Stimulated activated CD8-positive, alpha-beta memory T cell treated with anti-CD3 and anti-CD28 coated beads, Interleukin-15, amount 100 ng/mL, for 48 hours (primary cell): Measurements from ENCODE around the gene GRM2.
"Not testable (repeated sequence)": the region's sequence is repeated elsewhere in the genome, so short reads cannot be mapped to it uniquely, and the experiment has no call there.

Source experiments
- DNase-seq, 2 donors: peaks; one replicate each; pipeline ENCODE4 v3.0.0-alpha.2; 2020; ENCODE audit warnings: low read depth in 2 of 2

The GRM2 gene

GRCh38 chr3:51722362-51722761 lies 15.5 kb downstream of the GRM2 start:
- no peak for DNase-seq

- no peak for DNase-seq
Measured at GRCh38 chr3:51727500-51727899, 20.6 kb downstream of the GRM2 start.

DNA sequence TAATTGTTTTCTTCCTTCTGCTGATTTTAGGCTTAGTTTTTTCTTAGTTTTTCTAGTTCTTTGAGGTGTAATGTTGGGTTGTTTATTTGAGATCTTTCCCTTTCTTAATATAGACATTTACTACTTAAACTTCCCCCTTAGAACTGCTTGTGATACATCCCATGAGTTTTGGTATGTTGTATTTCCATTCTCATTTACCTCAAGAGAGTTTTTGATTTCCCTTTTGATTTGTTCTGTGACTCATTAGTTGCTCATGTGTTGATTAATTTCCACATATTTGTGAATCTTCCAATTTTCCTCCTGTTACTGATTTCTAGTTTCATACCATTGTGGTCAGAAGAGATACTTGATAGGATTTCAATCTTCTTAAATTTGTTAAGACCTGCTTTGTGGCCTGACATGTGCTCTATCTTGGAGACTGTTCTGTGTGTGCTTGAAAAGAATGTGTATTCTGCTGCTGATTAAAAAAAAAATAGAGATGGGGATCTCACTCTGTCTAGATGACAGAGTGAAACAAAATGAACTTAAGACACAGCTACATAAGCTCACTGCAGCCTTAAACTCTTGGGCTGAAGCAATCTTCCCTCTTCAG lies 22.3 kb downstream of the GRM2 start:
- no peak for DNase-seq

DNA sequence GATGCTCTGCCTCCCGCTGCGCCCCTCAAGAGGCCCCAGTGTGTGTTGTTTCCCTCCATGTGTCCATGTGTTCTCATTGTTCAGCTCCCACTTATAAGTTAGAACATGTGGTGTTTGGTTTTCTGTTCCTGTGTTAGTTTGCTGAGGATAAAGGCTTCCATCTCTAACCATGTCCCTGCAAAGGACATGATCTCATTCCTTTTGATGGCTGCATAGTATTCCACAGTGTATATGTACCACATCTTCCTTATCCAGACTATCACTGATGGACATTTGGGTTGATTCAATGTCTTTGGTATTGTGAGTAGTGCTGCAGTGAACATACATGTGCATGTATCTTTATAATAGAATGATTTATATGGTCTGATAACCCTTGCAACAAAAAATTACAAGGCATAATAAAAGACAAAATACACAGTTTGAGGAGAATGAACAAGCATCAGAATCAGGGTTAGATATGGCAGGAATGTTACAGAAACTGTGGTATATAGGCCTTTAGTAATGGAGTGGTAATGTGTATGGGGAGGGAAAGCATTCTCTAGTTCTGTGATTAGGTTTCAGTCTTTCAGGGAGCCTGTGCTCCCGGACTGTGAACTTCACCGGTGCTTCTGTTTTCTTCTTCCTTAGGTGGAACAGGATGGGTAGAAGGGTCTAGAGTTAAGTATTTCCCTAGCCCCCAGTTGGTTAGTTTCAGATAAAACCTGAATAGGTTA lies 27.1 kb downstream of the GRM2 start:
- no peak for DNase-seq

- DNase-seq: peak in 1 of 2 donors; percentile 41
Measured at GRCh38 chr3:51734572-51734907, 27.7 kb downstream of the GRM2 start.

- DNase-seq: no peak
Measured at GRCh38 chr3:51735039-51735438, 28.2 kb downstream of the GRM2 start.

DNA sequence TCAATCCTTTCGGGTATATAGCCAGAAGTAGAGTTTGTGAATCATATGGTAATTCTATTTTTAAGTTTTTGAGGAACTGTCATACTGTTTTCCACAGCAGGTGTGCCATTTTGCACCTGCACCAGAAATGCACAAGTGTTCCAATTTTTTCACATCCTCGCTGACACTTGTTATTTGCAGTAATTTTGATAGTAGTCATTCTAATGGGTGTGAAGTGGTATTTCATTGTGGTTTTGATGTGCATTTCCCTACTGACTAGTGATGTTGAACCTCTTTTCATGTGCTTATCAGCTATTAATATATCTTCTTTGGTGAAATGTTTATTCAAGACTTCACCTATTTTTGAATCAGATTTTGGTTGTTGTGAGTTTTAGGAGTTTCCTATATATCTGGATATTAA lies 29.1 kb downstream of the GRM2 start:
- DNase-seq: no peak

DNA sequence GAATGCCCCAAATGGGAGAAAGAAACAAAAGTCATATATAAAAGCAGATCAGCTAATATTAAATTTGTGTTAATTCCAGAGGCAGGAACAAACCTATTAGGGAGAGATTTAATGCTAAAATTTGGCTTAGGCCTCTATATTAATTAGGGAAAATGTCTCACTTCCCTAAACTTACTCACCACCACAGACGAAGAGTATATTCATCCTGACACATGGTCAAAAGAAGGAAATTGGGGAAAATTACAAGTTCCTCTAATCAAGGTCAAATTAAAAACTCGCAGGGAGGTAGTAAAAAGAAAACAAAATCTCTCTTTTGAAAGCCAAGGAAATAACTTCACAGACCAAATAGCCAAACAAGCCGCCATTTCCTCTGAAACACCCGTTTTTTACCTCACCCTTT lies 32.2 kb downstream of the GRM2 start:
- no peak for DNase-seq

DNA sequence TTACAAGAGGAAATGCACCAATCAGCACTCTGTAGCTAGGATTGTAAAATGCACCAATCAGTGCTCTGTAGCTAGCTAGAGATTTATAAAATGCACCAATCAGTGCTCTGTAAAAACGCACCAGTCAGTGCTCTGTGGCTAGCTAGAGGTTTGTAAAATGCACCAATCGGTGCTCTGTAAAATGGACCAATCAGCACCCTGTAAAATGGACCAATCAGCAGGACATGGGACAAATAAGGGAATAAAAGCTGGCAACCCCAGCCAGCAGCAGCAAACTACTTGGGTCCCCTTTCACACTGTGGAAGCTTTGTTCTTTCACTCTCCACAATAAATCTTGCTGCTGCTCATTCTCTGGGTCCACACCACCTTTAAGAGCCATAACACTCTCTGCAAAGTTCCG lies 35.5 kb downstream of the GRM2 start:
- DNase-seq: not testable (repeated sequence)

- DNase-seq: not testable (repeated sequence)
Measured at GRCh38 chr3:51742978-51743377, 36.1 kb downstream of the GRM2 start.

DNA sequence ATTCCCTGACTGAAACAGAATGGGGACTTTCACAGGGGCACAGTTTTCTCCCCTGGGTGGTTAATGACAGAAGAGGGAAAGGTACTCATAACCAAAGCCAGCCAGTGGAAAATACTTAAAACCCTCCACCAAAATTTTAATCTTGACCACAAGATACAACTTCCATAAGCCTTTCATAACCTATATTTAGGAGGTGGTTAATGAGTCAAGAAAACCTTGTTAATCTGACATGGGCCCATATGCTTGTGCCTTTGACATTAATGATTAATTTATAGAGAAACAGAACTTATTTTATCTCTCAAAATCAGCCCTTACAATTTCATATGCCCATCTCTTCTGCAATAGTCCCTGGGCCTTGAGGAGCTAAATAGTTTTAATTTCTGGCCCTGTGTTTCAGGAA lies 41.0 kb downstream of the GRM2 start:
- DNase-seq: no peak

DNA sequence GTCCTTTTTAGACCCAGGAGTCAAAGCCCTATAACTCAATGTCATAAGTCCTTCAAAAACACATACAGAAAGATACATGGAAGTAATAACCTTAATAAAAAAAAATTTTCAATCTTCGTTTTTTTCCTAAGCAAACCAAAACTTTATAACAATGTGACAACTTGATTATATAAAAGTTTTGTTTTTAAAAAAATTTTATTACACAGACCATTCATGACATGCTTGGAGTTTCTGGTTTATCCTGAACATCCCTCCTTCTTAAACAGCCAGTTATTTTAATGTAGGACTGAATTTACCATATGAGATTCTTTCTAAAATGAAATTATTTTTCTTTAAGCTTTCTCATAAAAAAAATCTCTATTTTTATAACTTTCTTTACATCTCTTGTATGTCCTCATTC lies 41.5 kb downstream of the GRM2 start:
- no peak for DNase-seq

DNA sequence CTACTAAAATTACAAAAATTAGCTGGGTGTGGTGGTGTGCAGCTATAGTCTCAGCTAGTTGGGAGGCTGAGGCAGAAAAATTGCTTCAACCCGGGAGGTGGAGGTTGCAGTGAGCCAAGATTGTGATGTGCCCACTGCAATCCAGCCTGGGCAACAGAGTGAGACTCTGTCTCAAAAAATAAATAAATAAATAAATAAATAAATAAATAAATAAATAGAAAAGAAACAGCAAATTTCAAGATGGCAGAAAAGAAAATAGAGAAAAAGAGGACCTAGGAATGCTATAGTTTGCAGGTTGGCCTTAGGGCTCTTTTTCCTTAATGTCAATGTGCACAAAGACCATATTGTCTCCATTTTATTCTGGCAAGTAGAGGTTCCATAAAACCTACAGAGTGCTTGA lies 44.0 kb downstream of the GRM2 start:
- DNase-seq: no peak

DNA sequence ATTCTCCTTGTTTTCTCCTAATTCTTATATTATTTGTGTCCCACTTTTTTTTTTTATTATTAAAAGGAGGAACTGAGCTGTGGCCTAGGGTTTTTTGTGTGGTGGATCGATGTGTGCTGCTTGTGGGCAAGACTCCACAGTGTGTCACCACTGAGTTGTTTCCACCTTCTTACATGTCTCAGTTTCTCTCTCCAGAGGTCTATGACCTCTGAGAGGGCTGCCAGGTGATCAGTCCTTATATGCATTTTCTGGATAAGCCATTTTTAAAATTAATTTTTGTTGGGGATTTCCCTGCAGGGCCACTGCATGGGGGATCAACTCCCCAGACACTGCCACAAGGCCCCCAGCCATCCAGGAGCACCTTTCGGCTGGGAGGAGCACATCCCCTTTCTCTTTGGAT lies 44.4 kb downstream of the GRM2 start:
- no peak for DNase-seq

DNA sequence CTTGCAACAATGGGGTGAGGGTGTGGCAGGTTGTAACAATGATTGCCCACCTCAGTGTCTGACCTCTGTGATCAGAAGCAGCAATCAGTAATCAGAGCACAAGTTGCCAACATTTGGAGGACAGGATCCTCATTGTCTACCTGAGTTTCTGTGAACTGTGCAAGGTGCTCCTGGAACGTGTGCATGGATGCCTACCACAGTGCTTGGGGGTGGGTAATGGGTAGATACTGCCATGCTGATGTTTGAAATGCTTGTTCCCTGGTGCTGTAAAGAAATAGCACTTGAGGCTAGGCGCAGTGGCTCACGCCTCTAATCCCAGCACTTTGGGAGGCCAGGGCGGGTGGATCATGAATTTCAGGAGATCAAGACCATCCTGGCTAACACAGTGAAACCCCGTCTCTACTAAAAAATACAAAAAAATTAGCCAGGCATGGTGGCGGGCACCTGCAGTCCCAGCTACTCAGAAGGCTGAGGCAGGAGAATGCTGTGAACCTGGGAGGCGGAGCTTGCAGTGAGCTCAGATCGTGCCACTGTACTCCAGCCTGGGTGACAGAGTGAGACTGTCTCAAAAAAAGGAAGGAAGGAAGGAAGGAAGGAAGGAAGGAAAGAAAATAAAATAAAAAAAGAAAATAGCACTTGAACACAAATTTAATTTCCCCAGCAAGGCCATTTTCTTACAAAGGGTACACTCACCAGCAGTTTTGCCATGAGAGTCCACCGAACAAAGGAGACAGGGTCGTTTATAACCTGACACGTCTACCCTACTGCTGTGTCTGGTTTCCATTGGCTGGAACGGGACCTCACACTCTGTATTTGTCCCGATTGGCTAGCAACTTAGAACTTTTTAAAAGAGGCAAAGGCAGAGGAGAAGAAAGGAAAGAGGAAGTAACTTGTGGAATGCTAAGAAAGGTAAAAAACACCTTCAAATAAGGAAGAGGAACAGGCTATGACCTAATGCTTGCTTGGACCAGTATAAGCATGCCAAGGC lies 47.2 kb downstream of the GRM2 start:
- not testable (repeated sequence) for DNase-seq

DNA sequence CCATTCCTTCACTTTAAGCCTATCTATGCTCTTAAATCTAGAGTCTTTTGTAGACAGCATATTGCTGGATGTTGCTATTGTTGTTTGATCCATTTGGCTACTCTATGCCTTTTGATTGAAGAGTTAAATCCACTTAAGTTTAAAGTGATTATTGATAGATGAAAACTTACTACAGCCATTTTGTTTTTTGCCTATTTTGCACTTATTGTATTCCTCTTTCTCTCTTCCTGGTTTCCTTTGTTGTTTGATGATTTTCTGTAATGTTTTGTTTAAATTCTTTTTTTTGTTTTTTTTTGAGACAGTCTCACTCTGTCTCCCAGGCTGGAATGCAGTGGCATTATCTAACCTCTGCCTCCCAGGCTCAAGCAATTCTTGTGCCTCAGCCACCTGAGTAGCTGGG lies 52.3 kb downstream of the GRM2 start:
- no peak for DNase-seq
